ENCODE data around the gene FAT1.

- TF ChIP-seq POLR2A (IDR thresholded peaks at IDR 0.05; ENCODE audit: low read length) (no peak), GATA1 (IDR thresholded peaks at IDR 0.05; ENCODE audit: low read depth, low read length) (no peak)
Measured at GRCh38 chr4:186598686-186599085, 125.0 kb downstream of the FAT1 start.

Measured in erythroblast (primary cell).